Neutrophil (primary cell): ENCODE data around the gene PDZD8.

Experiments
- H3K27ac ChIP-seq: fragments of 200-600 bp; sonication (generic); 2 replicates; pipeline ENCODE4 v1.5.1; 2016; ENCODE audit warnings: mild to moderate bottlenecking, moderate library complexity
- H3K27me3 ChIP-seq: fragments of 200-600 bp; sonication (generic); 2 replicates; pipeline ENCODE4 v1.6.0; 2016; ENCODE audit warnings: mild to moderate bottlenecking
- H3K36me3 ChIP-seq: fragments of 200-600 bp; sonication (generic); 2 replicates; pipeline ENCODE4 v1.5.1; 2017
- H3K4me1 ChIP-seq, 2 experiments: fragments of 200-600 bp in 1 of 2; sonication (generic) in 1 of 2; 1 replicate in 1 of 2; 2 replicates in 1 of 2; pipeline versions ENCODE4 v1.5.1 to v1.6.1; 2013 to 2016; ENCODE audit warnings: low read depth in 1 of 2, low read length in 1 of 2, mild to moderate bottlenecking in 1 of 2, moderate library complexity in 1 of 2; ENCODE audit not compliant: control insufficient read depth in 1 of 2, insufficient read depth in 1 of 2
- H3K4me3 ChIP-seq, 2 experiments: fragments of 200-600 bp in 1 of 2; sonication (generic) in 1 of 2; 1 replicate in 1 of 2; 2 replicates in 1 of 2; pipeline ENCODE4 v1.5.1; 2013 to 2016; ENCODE audit warnings: low read depth in 1 of 2, low read length in 1 of 2, mild to moderate bottlenecking in 1 of 2, moderate library complexity in 1 of 2
- H3K9me3 ChIP-seq: fragments of 200-600 bp; sonication (generic); 2 replicates; pipeline ENCODE4 v1.5.1; 2016
- CTCF ChIP-seq: fragments of 200-600 bp; sonication (generic); IDR thresholded peaks from 2 replicates; pipeline ENCODE4 v1.5.1; 2016; ENCODE audit warnings: antibody characterized with exemption

The PDZD8 gene

GRCh38 chr10:117419921-117420320, 44.7 kb upstream of the PDZD8 start:
- TF ChIP-seq CTCF, result no peak
- Histone ChIP-seq H3K4me1 (peaks cover 74 to 77% of the 10 kb centered on the region in 2 experiments), H3K27ac (peak overlapping the region; percentile 65), H3K36me3 (no peaks in the 10 kb centered on the region), H3K4me3 (no peak overlapping the region), H3K27me3 (no peaks in the 10 kb centered on the region), H3K9me3 (no peaks in the 10 kb centered on the region)

- Histone ChIP-seq H3K9me3 (no peaks in the 10 kb centered on the region), H3K27me3 (no peaks in the 10 kb centered on the region), H3K4me1 (peaks cover 68 to 74% of the 10 kb centered on the region in 2 experiments), H3K36me3 (no peaks in the 10 kb centered on the region), H3K4me3 (no peak overlapping the region), H3K27ac (no peak overlapping the region)
- no peak for TF ChIP-seq CTCF
Measured at GRCh38 chr10:117419159-117419558, 43.9 kb upstream of the PDZD8 start.

GRCh38 chr10:117418121-117418520, 42.9 kb upstream of the PDZD8 start:
- no peak for TF ChIP-seq CTCF
- H3K27ac ChIP-seq, result peak overlapping the region; percentile 54
- peaks cover 62 to 67% of the 10 kb centered on the region in 2 experiments for H3K4me1 ChIP-seq
- no peaks in the 10 kb centered on the region for H3K36me3 ChIP-seq
- no peaks in the 10 kb centered on the region for H3K9me3 ChIP-seq
- H3K4me3 ChIP-seq, result no peak overlapping the region
- no peaks in the 10 kb centered on the region for H3K27me3 ChIP-seq

GRCh38 chr10:117417196-117417595, 42.0 kb upstream of the PDZD8 start:
- peak overlapping the region; percentile 54 for H3K27ac ChIP-seq
- no peaks in the 10 kb centered on the region for H3K36me3 ChIP-seq
- peaks cover 58 to 63% of the 10 kb centered on the region in 2 experiments for H3K4me1 ChIP-seq

GRCh38 chr10:117413928-117414618, 38.8 kb upstream of the PDZD8 start:
- peaks cover 64 to 71% of the 10 kb centered on the region in 2 experiments for H3K4me1 ChIP-seq
- no peaks in the 10 kb centered on the region for H3K9me3 ChIP-seq
- peak overlapping the region; percentile 26 for H3K27ac ChIP-seq
- H3K36me3 ChIP-seq, result no peaks in the 10 kb centered on the region
- H3K27me3 ChIP-seq, result no peaks in the 10 kb centered on the region
- no peak overlapping the region for H3K4me3 ChIP-seq
- no peak for TF ChIP-seq CTCF

More at GRCh38 chr10:117417196-117417595, 42.0 kb upstream of the PDZD8 start:
- H3K27me3 ChIP-seq, result no peaks in the 10 kb centered on the region
- H3K4me3 ChIP-seq, result no peak overlapping the region
- H3K9me3 ChIP-seq, result no peaks in the 10 kb centered on the region
- TF ChIP-seq CTCF, result no peak
